ENCODE measurements around the gene ERMAP.

- TF ChIP-seq CTCF (IDR thresholded peaks at IDR 0.05) (no peak), POLR2A (IDR thresholded peaks at IDR 0.05) (no peak)
Measured at GRCh38 chr1:42873670-42874069, 56.7 kb downstream of the ERMAP start.

All from adrenal gland (tissue), 5 donors.